AG20443 (cell line): ENCODE measurements around the gene JKAMP.

ENCODE experiments used
- DNase-seq: peaks from one replicate; pipeline ENCODE4 v3.0.0; 2012; ENCODE audit warnings: low spot score, mixed read lengths

Gene JKAMP

DNA sequence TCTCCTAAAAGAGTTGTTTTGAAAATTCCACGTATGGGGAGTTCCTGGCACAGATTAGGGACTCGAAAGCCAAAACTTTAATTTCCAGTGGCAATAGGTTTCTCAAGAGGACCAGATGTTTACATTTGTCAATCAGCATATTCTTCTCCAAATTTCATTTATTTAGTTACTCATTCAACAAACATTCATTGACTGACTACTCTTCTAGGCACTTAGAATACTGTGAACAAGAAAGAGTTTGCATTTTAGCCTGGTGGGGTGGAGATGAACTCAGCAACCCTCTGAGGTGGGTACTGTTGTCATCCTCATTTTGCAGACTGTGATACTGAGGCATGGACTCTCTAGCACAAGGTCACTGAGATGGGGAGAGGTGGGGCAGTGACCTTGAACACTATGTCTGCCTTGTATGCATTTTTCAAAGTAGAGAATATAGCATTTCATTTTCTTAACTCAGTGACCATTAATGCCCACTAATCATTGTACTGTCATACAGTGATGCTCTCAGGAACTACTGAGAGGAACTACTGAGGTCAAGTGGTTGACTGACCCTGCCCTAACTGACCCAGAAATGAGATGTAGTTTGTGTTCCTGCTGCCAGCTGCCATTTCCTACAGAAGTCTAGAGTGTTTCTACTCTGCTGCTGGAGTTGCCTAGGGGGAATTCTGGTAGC is 2.3 kb upstream of the JKAMP start:
- DNase-seq = peak; percentile 35

DNA sequence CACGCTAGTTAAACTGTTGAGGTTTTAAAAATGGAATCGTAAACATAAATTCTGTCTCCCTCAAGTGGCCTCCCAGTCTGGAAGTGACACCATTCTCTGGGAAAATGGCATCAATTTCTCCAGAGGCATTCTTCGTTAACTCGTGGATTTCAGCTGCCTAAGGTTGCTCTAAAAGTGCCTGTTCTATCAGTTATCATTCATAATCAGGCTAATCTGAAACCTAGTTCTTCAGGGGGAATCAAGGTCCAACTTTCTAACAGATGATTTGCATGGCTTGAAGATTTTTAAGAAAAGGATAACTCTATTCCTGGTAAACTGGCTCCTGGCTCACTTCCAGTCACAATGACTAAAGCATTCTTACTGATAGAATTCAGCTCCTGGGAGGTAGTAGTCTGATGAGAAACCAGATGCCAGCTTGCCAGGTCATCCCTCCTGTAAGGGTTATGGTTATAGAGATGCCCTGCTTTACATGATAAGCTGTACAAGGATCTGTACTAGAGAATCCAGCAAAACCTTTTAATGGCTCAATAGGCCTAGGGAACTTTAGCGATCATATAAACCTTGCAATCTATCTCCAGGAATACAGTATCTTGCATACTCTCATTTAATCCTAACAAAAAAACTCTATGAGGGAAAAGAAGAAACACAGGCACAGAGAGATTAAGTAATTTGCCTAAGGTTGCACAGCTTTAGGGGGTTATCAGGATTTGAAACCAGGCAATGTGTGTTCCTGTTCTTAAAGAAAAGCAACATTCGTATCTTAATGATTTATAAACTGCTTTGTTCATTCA is 1.6 kb upstream of the JKAMP start:
- peak; percentile 58 for DNase-seq

- DNase-seq = peak; percentile 33
Measured at GRCh38 chr14:59483363-59483762, 954 bp upstream of the JKAMP start.

GRCh38 chr14:59484639-59485175 is 390 bp downstream of the JKAMP start:
- DNase-seq = no peak

DNA sequence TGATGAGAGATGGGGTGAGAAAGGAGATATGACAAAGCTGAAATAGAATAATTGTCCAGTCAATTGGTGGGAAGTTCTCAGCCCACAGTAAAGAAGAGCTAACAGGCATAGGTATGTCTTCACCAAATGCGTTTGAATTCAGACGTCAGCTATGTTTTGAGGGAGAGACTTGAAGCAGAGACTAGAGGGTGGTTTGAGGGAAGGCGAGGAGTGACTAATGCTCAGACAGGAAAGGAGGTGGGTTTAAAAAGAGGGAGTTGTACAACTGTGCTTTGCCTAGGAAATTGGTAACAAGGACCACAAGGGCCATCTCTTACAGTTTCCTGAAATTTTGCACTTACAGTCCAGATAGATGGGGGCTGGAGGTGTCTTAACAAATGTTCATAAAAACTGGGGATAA is 6.4 kb downstream of the JKAMP start:
- DNase-seq = no peak

- no peak for DNase-seq
Measured at GRCh38 chr14:59492384-59492783, 8.1 kb downstream of the JKAMP start.

DNA sequence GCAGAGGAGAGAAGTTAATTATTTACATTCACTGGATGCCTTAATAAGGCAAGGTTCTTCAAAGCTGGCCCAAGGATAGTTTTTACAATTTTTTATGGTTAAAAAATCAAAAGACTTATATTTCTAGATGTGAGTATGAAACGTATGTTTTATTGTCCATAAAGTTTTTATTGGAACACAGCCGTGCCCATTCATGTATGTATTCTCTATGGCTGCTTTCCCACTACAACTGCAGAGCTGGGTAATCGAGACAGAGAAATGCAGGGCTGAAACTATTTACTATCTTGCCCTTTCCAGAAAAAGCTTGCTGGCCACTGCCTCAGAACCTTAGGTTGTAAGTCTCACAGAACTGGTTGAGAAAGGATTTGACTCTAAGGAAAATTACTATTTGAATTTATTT is 16.4 kb downstream of the JKAMP start:
- no peak for DNase-seq

- DNase-seq = no peak
Measured at GRCh38 chr14:59503256-59503655, 18.9 kb downstream of the JKAMP start.

- DNase-seq = peak; percentile 68
Measured at GRCh38 chr14:59507063-59507751, 22.9 kb downstream of the JKAMP start.

DNA sequence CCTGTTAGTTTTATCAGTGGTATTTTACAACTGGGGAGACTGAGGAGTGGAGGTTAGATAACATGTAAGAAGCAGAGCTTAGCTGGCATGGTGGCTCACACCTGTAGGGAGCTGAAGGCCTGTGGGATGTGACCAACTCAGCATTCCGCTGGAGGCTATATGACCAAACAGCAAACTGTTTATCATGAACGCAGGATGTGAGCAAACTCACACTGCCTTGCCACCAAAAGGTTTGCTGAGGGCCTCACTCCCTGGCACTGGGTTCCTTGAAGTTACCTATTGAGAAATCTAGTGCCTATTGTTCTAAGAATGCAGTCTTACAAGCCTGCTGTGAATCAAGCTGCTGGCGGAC is 23.4 kb downstream of the JKAMP start:
- no peak for DNase-seq

GRCh38 chr14:59509101-59509500 is 24.8 kb downstream of the JKAMP start:
- no peak for DNase-seq

DNA sequence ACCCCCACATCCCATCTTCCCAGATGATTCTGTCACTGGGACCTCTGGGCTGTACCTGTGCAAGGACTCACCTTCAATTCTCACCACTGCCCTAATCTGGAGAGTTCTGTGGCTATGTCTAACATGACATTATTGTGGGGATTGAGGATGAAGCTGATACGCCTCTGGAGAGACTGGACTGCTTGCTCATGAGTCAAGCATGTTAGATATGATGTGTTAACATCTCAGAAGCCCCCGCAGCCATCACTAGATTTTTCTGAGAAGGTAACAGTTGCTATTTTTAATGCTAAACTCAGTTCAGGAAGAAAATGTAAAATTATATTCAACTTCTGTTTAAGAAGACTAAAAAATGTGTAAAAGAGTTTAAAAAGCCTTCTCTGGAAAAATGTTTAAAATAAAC is 25.7 kb downstream of the JKAMP start:
- DNase-seq = no peak

GRCh38 chr14:59510966-59511365 is 26.6 kb downstream of the JKAMP start:
- DNase-seq = no peak

DNA sequence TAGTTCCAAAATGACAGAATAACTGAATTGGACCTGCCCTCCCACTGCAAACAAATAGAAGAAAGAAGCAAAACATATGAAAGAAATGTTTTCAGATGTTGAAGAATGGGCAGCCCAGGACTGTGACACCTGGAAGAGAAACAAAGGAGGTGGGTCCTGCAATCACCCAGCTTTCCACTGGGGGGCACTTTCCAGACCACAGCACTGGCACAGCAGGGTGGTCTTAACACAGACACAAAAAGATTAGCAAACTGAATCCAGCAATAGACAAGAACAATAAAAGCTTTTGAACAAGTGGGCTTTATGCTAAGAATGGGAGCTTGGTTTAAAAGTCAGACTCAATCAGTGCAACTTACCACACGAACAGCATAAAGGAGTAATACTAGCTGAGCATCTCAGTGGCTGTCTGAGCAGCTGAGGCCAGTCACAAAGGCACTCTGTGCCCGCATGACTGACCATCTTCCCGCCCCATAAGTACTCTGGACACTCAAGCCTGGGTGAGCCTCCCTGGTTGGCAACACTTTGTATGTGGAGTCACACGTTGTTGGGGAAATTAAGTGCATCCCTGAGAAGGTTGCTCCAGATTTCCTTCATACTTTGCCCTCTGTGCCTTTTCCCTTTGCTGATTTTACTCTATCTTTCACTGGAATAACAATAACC is 27.7 kb downstream of the JKAMP start:
- DNase-seq = no peak

GRCh38 chr14:59520224-59520623 is 35.9 kb downstream of the JKAMP start:
- no peak for DNase-seq

GRCh38 chr14:59529189-59529588 is 44.9 kb downstream of the JKAMP start:
- no peak for DNase-seq

DNA sequence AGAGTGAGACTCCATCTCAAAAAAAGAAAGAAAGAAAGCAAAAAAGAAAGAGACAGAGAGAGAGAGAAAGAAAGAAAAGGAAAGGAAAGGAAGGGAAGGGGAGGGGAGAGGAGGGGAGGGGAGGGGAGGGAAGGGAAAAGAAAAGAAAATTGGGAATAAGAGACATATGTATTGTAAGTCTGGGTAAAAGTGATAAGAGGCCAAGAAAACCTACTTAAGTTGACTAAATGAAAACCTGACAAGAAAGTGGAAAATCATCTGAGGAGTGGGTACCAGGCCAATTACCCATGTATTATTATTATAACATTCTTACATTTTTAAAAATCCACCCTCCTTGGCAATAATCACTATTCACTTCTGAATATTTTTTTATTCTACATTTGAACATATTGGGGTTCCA is 46.0 kb downstream of the JKAMP start:
- DNase-seq = no peak

DNA sequence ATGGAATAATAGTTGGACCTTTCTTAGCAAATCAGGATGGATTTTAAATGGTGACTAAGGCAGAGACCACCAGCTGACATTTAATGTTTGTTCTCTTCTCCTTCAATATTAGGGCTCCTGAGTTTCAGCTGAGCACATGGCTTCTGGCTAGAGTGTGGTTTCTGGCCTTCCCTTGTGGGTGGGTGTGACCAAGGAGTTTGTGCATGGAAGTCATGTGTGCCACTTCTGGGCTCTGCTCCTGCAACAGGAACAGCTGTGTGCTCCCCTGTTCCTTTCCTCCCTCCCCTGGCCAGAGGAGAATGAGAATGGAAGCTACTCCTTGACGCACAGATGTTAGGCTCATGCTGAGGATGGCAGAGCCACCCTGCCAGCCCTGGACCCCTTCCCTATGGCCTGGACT is 48.1 kb downstream of the JKAMP start:
- no peak for DNase-seq

GRCh38 chr14:59534361-59534987 is 50.2 kb downstream of the JKAMP start:
- no peak for DNase-seq

DNA sequence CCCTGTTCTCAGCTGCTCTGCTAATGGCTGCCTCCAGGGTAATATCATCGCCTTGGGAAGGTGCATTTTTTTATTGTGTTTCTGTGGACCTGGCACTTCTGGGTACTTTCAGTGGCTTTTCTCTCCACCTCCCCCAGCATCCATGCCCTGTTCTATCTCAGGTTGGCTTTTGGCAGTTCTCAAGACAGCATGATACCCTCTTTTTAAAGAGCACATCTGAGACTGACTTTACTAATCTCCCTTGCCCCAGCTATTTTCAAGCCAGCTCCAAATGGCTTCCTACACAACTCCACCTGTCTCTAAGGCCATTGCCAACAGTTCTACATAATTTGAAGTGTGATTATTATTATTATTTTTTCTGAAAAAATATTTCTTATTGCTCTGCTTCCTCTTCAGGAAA is 53.2 kb downstream of the JKAMP start:
- no peak for DNase-seq

DNA sequence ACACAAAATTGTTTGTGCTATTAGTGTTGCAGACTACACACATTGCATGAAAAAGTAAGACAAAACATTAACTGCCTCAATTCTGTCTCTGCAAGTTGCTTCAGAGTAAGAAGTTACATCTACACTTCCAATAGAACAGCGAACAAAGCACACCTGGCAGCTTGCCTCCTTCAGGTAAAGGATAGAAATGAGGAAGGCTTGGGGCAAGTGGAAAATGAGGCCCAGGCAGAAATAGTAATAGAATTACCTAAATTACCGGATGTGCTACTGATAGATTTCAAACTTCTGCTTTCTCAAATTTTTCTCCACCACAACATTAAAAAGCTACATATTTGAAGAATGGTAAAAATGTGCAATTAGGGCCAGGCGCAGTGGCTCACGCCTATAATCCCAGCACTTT is 54.6 kb downstream of the JKAMP start:
- no peak for DNase-seq

DNA sequence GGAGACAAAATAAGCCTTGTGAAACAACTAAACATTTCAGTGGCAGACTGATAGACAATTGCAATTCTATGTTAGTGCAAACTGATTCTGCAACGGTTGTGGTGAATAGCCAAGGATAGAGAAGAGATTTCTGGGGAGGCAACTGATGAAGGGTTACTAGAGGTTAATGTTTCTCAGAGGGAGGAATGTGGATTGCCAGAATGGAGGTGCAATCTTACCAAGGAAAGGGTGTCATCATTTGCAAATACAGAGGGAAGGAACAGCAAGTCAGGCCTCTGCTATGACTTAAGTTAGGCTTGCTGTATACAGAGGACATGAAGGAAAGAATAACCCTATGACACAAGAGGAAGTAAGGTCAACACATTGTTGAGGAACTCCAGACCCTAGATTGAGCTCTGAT is 56.5 kb downstream of the JKAMP start:
- no peak for DNase-seq
